Thoracic aorta (tissue), 2 donors: ENCODE results near the gene MLKL. TPM values are rescaled to one million over a fixed set of nuclear protein-coding genes. Genes with fewer than 3 reads are reported as not detected.

Source experiments
- ATAC-seq: fragments of 150-250 bp; one replicate; pipeline ENCODE4 v1.8.0; 2017; ENCODE audit warnings: low read depth; ENCODE audit not compliant: insufficient number of reproducible peaks, low FRiP score
- DNase-seq: peaks from one replicate; pipeline ENCODE4 v3.0.0-alpha.2; 2020; ENCODE audit warnings: low spot score
- H3K27ac ChIP-seq, 2 donors: fragments of 200-600 bp; sonication (generic); 1 replicate in 1 of 2; 2 replicates in 1 of 2; pipeline ENCODE4 v1.5.1; 2016; ENCODE audit warnings: mild to moderate bottlenecking in 2 of 2, moderate library complexity in 2 of 2
- H3K27me3 ChIP-seq: fragments of 200-600 bp; sonication (generic); replicated peaks from 2 replicates; pipeline ENCODE4 v1.6.0; 2016; ENCODE audit warnings: mild to moderate bottlenecking; ENCODE audit not compliant: insufficient read depth
- H3K36me3 ChIP-seq: fragments of 200-600 bp; sonication (generic); one replicate; pipeline ENCODE4 v1.5.1; 2016
- H3K4me1 ChIP-seq, 2 donors: fragments of 200-600 bp; sonication (generic); 1 replicate in 1 of 2; 2 replicates in 1 of 2; pipeline versions ENCODE4 v1.5.1 to v1.6.0; 2016; ENCODE audit warnings: low read depth in 2 of 2, mild to moderate bottlenecking in 1 of 2; ENCODE audit not compliant: control insufficient read depth in 1 of 2
- H3K4me3 ChIP-seq: fragments of 200-600 bp; sonication (generic); 2 replicates; pipeline ENCODE4 v1.5.1; 2016; ENCODE audit warnings: mild to moderate bottlenecking
- H3K9me3 ChIP-seq: fragments of 200-600 bp; sonication (generic); 2 replicates; pipeline ENCODE4 v1.5.1; 2016
- CTCF ChIP-seq: fragments of 200-600 bp; sonication (generic); IDR thresholded peaks from one replicate; pipeline ENCODE4 v1.5.1; 2019; ENCODE audit warnings: antibody characterized with exemption
- total RNA-seq, 2 donors: library from RNA; depleted of rRNA; stranded (reverse); fragments of >200 nt; gene quantifications; one replicate each; pipeline versions ENCODE4 v1.1.0 to v1.2.3, GENCODE V29; 2016

Gene MLKL
- 10 to 100 TPM; 11.4 to 47.0 TPM for total RNA-seq

- ATAC-seq: peak; percentile 76
- Histone ChIP-seq H3K9me3 (no peaks in the 10 kb centered on the region), H3K4me3 (peak within 1 kb of the TSS; percentile 88), H3K4me1 (peaks cover 0 to 17% of the 10 kb centered on the region in 2 donors), H3K27ac (peak within 1 kb of the TSS; percentile 81 to 82), H3K36me3 (no peaks in the 10 kb centered on the region), H3K27me3 (no peaks in the 10 kb centered on the region)
- peak; percentile 29 for DNase-seq
- TF ChIP-seq CTCF: no peak
Measured at GRCh38 chr16:74700438-74701225, at the start of gene MLKL. MLKL (minus strand) TSS chr16:74700862; CDS start chr16:74695757, 5,105 bp downstream.

- Histone ChIP-seq H3K9me3 (no peaks in the 10 kb centered on the region), H3K27me3 (no peaks in the 10 kb centered on the region), H3K36me3 (no peaks in the 10 kb centered on the region), H3K4me1 (no peaks in the 10 kb centered on the region), H3K27ac (no peak overlapping the region), H3K4me3 (no peak overlapping the region)
- DNase-seq: no peak
- no peak for ATAC-seq
- TF ChIP-seq CTCF: no peak
Measured at GRCh38 chr16:74749291-74750055, 48.8 kb upstream of the MLKL start.

GRCh38 chr16:74748616-74749026 is 48.0 kb upstream of the MLKL start:
- Histone ChIP-seq H3K4me3 (no peak overlapping the region), H3K27ac (no peak overlapping the region), H3K9me3 (no peaks in the 10 kb centered on the region), H3K4me1 (peaks cover 0 to 7% of the 10 kb centered on the region in 2 donors), H3K27me3 (no peaks in the 10 kb centered on the region), H3K36me3 (no peaks in the 10 kb centered on the region)
- no peak for TF ChIP-seq CTCF
- no peak for ATAC-seq
- no peak for DNase-seq

- ATAC-seq: no peak
- Histone ChIP-seq H3K9me3 (no peaks in the 10 kb centered on the region), H3K36me3 (no peaks in the 10 kb centered on the region), H3K27me3 (no peaks in the 10 kb centered on the region), H3K4me3 (no peak overlapping the region), H3K27ac (no peak overlapping the region), H3K4me1 (peaks cover 0 to 12% of the 10 kb centered on the region in 2 donors)
- no peak for TF ChIP-seq CTCF
- no peak for DNase-seq
Measured at GRCh38 chr16:74747716-74748615, 47.3 kb upstream of the MLKL start.
